ENCODE measurements around the gene LRRC37A3.
"Not testable (repeated sequence)": the region's sequence is repeated elsewhere in the genome, so short reads cannot be mapped to it uniquely, and the experiment has no call there.

- TF ChIP-seq CTCF (IDR thresholded peaks at IDR 0.05; ENCODE audit: low read length); EZH2 (optimal IDR thresholded peaks at IDR 0.05; ENCODE audit: low read depth, low read length); EZH2phosphoT487 (IDR thresholded peaks at IDR 0.05; ENCODE audit: low read length): not testable (repeated sequence)
Measured at GRCh38 chr17:64815833-64816198, 103.5 kb downstream of the LRRC37A3 start.

Measured in MM.1S (cell line).